Lung (tissue), 12 donors: ENCODE data around the gene PIGN. TPM values are rescaled to one million over a fixed set of nuclear protein-coding genes. Genes with fewer than 3 reads are reported as not detected.

Experiments used
- ATAC-seq: fragments of 200-7000 bp; cut with Tn5 transposase; one replicate; pipeline ENCODE4 v1.9.1; 2020; ENCODE audit warnings: moderate number of reproducible peaks; ENCODE audit not compliant: insufficient read depth, low FRiP score
- DNase-seq, 3 donors: peaks; one replicate each; pipeline ENCODE4 v3.0.0-alpha.2; 2013 to 2017
- H3K27ac ChIP-seq, 2 donors: one replicate each; pipeline ENCODE4 v1.5.1; 2013; ENCODE audit warnings: mild to moderate bottlenecking in 2 of 2, moderate library complexity in 2 of 2, control low read depth in 1 of 2, inconsistent platforms in 1 of 2, low read depth in 1 of 2, low read length in 1 of 2
- H3K27me3 ChIP-seq, 3 donors: one replicate each; pipeline ENCODE4 v1.5.1; 2013; ENCODE audit warnings: low read length in 2 of 3; ENCODE audit not compliant: control insufficient read depth in 3 of 3, insufficient read depth in 3 of 3
- H3K36me3 ChIP-seq, 4 donors: one replicate each; pipeline ENCODE4 v1.5.1; 2013; ENCODE audit warnings: low read length in 4 of 4, mild to moderate bottlenecking in 1 of 4, moderate library complexity in 1 of 4; ENCODE audit not compliant: control insufficient read depth in 4 of 4, insufficient read depth in 4 of 4
- H3K4me1 ChIP-seq, 5 donors: one replicate each; pipeline ENCODE4 v1.5.1; 2013; ENCODE audit warnings: low read length in 5 of 5, mild to moderate bottlenecking in 2 of 5, moderate library complexity in 1 of 5; ENCODE audit not compliant: control insufficient read depth in 5 of 5, insufficient read depth in 5 of 5
- H3K4me3 ChIP-seq: one replicate; pipeline ENCODE4 v1.5.1; 2013; ENCODE audit warnings: mild to moderate bottlenecking, control low read depth, moderate library complexity
- H3K9ac ChIP-seq, 2 donors: one replicate each; pipeline ENCODE4 v1.5.1; 2013; ENCODE audit warnings: low read length in 2 of 2, control low read depth in 1 of 2; ENCODE audit not compliant: insufficient read depth in 1 of 2
- H3K9me3 ChIP-seq, 4 donors: one replicate each; pipeline ENCODE4 v1.5.1; 2013; ENCODE audit warnings: low read length in 3 of 4, mild to moderate bottlenecking in 1 of 4, moderate library complexity in 1 of 4; ENCODE audit not compliant: control insufficient read depth in 4 of 4, insufficient read depth in 3 of 4
- CTCF ChIP-seq: IDR thresholded peaks from 2 replicates; pipeline ENCODE4 v1.5.1; 2012; ENCODE audit warnings: mild to moderate bottlenecking; ENCODE audit errors: control extremely low read depth, extremely low read depth
- WGBS, 2 donors: extraction: QIAGEN DNeasy Blood & Tissue Kit; methylation state at CpG; one replicate each; pipeline ENCODE4 v1.1.7; 2013; 5-methylcytosine and 5-hydroxymethylcytosine counted together
- polyA plus RNA-seq, 2 donors: library from polyadenylated mRNA; stranded (reverse); fragments of 200-250 nt; gene quantifications; one replicate each; pipeline ENCODE4 v1.2.1, GENCODE V29; 2013
- total RNA-seq, 2 donors: library from RNA; depleted of rRNA in 1 of 2; stranded (reverse); fragments of >200 nt in 1 of 2; gene quantifications; one replicate each; pipeline ENCODE4 v1.2.1, GENCODE V29; 2014 to 2021
- donor health status: control.
- donor health status: control.
- donor health status: Bipolar disorder and iron deficiency.
- donor health status: healthy.
- donor health status: DM: yes; HTN: yes; CAD: no.

Gene PIGN
- total and polyA plus RNA-seq, 4 donors, result 5.7 to 62.5 (median 16.3) TPM

GRCh38 chr18:62028715-62029114, 158.1 kb downstream of the PIGN start:
- H3K9me3 ChIP-seq, result no peaks in the 10 kb centered on the region
- ATAC-seq (no peak), DNase-seq (no peak)
- WGBS, 2 donors, result 95 to 96% methylated on average over 2 of the region's 2 CpGs
- no peak overlapping the region for H3K4me3 ChIP-seq
- no peak overlapping the region for H3K27ac ChIP-seq
- TF ChIP-seq CTCF, result no peak
- no peak overlapping the region for H3K9ac ChIP-seq
- H3K36me3 ChIP-seq, result no peaks in the 10 kb centered on the region
- H3K4me1 ChIP-seq, result no peaks in the 10 kb centered on the region
- H3K27me3 ChIP-seq, result no peaks in the 10 kb centered on the region

- H3K9me3 ChIP-seq, result no peaks in the 10 kb centered on the region
- no peaks in the 10 kb centered on the region for H3K4me1 ChIP-seq
- no peak for TF ChIP-seq CTCF
- H3K27me3 ChIP-seq, result no peaks in the 10 kb centered on the region
- 85 to 86% methylated on average over 6 of the region's 6 CpGs for WGBS, 2 donors
- ATAC-seq (no peak), DNase-seq (no peak)
- no peak overlapping the region for H3K4me3 ChIP-seq
- H3K36me3 ChIP-seq, result no peaks in the 10 kb centered on the region
- H3K9ac ChIP-seq, result no peak overlapping the region
- no peak overlapping the region for H3K27ac ChIP-seq
Measured at GRCh38 chr18:62027914-62028520, 158.8 kb downstream of the PIGN start.

DNA sequence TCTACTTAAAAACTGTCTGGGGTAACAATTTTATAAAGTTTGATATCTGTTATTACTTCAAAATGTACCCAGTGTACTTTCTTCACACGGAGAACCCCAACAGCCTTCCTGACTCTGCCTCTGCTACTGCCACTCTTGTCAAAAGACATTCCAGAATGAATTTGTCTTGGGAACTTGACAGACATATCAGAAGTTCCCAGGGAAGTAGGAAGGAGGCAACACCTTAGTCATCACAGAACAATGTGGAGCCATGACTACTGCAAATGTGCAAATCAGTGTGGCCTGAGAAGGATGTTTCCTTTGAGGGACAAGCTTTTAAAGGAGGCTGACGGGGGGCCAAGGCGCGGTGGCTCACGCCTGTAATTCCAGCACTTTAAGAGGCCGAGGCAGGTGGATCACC, 160.3 kb downstream of the PIGN start:
- Histone ChIP-seq H3K4me1 (no peaks in the 10 kb centered on the region), H3K27me3 (no peaks in the 10 kb centered on the region), H3K27ac (no peak overlapping the region), H3K36me3 (no peaks in the 10 kb centered on the region), H3K9ac (no peak overlapping the region), H3K9me3 (no peaks in the 10 kb centered on the region), H3K4me3 (no peak overlapping the region)
- no peak for TF ChIP-seq CTCF
- WGBS, 2 donors, result 83 to 86% methylated on average over 6 of the region's 6 CpGs
- DNase-seq, result no peak
- no peak for ATAC-seq

GRCh38 chr18:62024983-62025382, 161.9 kb downstream of the PIGN start:
- Histone ChIP-seq H3K36me3 (no peaks in the 10 kb centered on the region), H3K9ac (no peak overlapping the region), H3K27me3 (no peaks in the 10 kb centered on the region), H3K4me1 (no peaks in the 10 kb centered on the region), H3K9me3 (peaks cover 0 to 4% (median 0%) of the 10 kb centered on the region in 4 donors), H3K27ac (no peak overlapping the region), H3K4me3 (no peak overlapping the region)
- DNase-seq, result no peak
- no peak for TF ChIP-seq CTCF
- no peak for ATAC-seq
